ENCODE measurements around the gene RNPEPL1.
"Not testable (repeated sequence)": the region's sequence is repeated elsewhere in the genome, so short reads cannot be mapped to it uniquely, and the experiment has no call there.

The RNPEPL1 gene

GRCh38 chr2:240539101-240539500, 29.2 kb upstream of the RNPEPL1 start:
- DNase-seq (ENCODE audit: low spot score) = not testable (repeated sequence)

GRCh38 chr2:240539906-240540305, 28.4 kb upstream of the RNPEPL1 start:
- no peak for DNase-seq (ENCODE audit: low spot score)

- no peak for DNase-seq (ENCODE audit: low spot score)
These were observed 17.0 kb upstream of the RNPEPL1 start for GRCh38 chr2:240551288-240551687.

GRCh38 chr2:240551811-240552210, 16.5 kb upstream of the RNPEPL1 start:
- no peak for DNase-seq (ENCODE audit: low spot score)

- DNase-seq (ENCODE audit: low spot score) = no peak
These were observed 14.3 kb upstream of the RNPEPL1 start for GRCh38 chr2:240553956-240554480.

GRCh38 chr2:240554767-240555493, 13.4 kb upstream of the RNPEPL1 start:
- DNase-seq (ENCODE audit: low spot score) = no peak

GRCh38 chr2:240555541-240556250, 12.6 kb upstream of the RNPEPL1 start:
- no peak for DNase-seq (ENCODE audit: low spot score)

GRCh38 chr2:240556553-240557100, 11.7 kb upstream of the RNPEPL1 start:
- peak; percentile 77 for DNase-seq (ENCODE audit: low spot score)

- DNase-seq (ENCODE audit: low spot score) = no peak
These were observed 11.1 kb upstream of the RNPEPL1 start for GRCh38 chr2:240557101-240557751.

GRCh38 chr2:240557808-240558207, 10.5 kb upstream of the RNPEPL1 start, which contains the start of gene ANKMY1:
Gene ANKMY1 (minus strand): TSS chr2:240557988. CDS start chr2:240557335, 653 bp downstream.
- DNase-seq (ENCODE audit: low spot score) = peak; percentile 97

- no peak for DNase-seq (ENCODE audit: low spot score)
These were observed 10.0 kb upstream of the RNPEPL1 start for GRCh38 chr2:240558236-240558761.

- DNase-seq (ENCODE audit: low spot score) = no peak
These were observed 9.0 kb upstream of the RNPEPL1 start for GRCh38 chr2:240559286-240559685.

GRCh38 chr2:240560084-240560479, 8.2 kb upstream of the RNPEPL1 start, which contains the start of gene DUSP28:
Gene DUSP28 (plus strand): TSS chr2:240560357. CDS start chr2:240560685, 328 bp downstream.
- peak; percentile 88 for DNase-seq (ENCODE audit: low spot score)

GRCh38 chr2:240560480-240561324, 7.6 kb upstream of the RNPEPL1 start:
- peak; percentile 88 for DNase-seq (ENCODE audit: low spot score)

GRCh38 chr2:240561325-240561971, 6.8 kb upstream of the RNPEPL1 start:
- no peak for DNase-seq (ENCODE audit: low spot score)

GRCh38 chr2:240563231-240563630, 5.1 kb upstream of the RNPEPL1 start:
- not testable (repeated sequence) for DNase-seq (ENCODE audit: low spot score)

- DNase-seq (ENCODE audit: low spot score) = no peak
These were observed 4.2 kb upstream of the RNPEPL1 start for GRCh38 chr2:240563951-240564560.

GRCh38 chr2:240564561-240565332, 3.5 kb upstream of the RNPEPL1 start:
- DNase-seq (ENCODE audit: low spot score) = no peak
